Type B pancreatic cell (in vitro differentiated cells): ENCODE data around the gene C4orf50. TPM values are rescaled to one million over a fixed set of nuclear protein-coding genes. Genes with fewer than 3 reads are reported as not detected.

Source experiments
- DNase-seq: peaks from one replicate; pipeline ENCODE4 v3.0.0; 2021; ENCODE audit warnings: mixed read lengths; ENCODE audit not compliant: unreplicated experiment; ENCODE audit errors: extremely low spot score
- H3K27ac Mint-ChIP-seq: 2 replicates; pipeline ENCODE4 v1.8.0; 2021; ENCODE audit warnings: mild to moderate bottlenecking, mixed read lengths
- H3K27me3 Mint-ChIP-seq: 2 replicates; pipeline ENCODE4 v1.8.0; 2021; ENCODE audit warnings: mixed read lengths
- H3K36me3 Mint-ChIP-seq: 2 replicates; pipeline ENCODE4 v1.8.0; 2021; ENCODE audit warnings: mixed read lengths
- H3K4me1 Mint-ChIP-seq: one replicate; pipeline ENCODE4 v1.8.0; 2021; ENCODE audit warnings: mixed read lengths; ENCODE audit not compliant: unreplicated experiment
- H3K4me3 Mint-ChIP-seq: 2 replicates; pipeline ENCODE4 v1.8.0; 2021; ENCODE audit warnings: mild to moderate bottlenecking, mixed read lengths
- H3K9me3 Mint-ChIP-seq: 2 replicates; pipeline ENCODE4 v1.8.0; 2021; ENCODE audit warnings: mixed read lengths
- total RNA-seq: library from RNA; stranded (reverse); gene quantifications from 2 replicates; pipeline ENCODE4 v1.2.1, GENCODE V29; 2021; ENCODE audit warnings: low replicate concordance
- TF ChIP-seq, protein P1 (sequence below): fragments of 200-600 bp; sonication (generic); conservative IDR thresholded peaks from 2 replicates; pipeline ENCODE4 v1.5.0; 2021; ENCODE audit warnings: antibody characterized with exemption, mild to moderate bottlenecking

The C4orf50 gene
- total RNA-seq, 1 donor from 2014 or later: 0.19 TPM

DNA sequence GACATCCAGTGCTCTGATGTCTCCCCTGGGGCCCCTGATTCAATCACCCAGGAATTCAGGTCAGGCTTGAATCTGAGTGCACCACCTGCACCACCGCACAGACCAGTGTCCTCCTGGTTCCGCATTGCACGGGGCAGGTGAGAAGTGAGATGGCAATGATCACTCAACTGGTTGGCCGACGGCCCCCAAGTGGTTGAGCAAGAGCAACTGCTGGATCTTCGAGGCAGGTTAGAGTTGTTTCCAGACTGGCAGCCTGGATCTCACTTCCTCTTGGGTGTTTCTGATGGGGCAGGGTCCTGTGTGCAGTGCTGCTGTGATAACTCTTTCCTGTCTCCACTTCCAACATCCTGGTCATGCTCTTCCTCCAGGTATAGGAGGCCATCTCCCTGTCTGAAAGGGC, 50.4 kb downstream of the C4orf50 start:
- DNase-seq: no peak
- no peak overlapping the region for H3K27ac Mint-ChIP-seq
- peaks cover 35% of the 10 kb centered on the region for H3K27me3 Mint-ChIP-seq
- H3K36me3 Mint-ChIP-seq: no peaks in the 10 kb centered on the region
- H3K4me3 Mint-ChIP-seq: no peak overlapping the region
- H3K9me3 Mint-ChIP-seq: no peaks in the 10 kb centered on the region
- H3K4me1 Mint-ChIP-seq: no peaks in the 10 kb centered on the region
- TF ChIP-seq, protein P1, sequence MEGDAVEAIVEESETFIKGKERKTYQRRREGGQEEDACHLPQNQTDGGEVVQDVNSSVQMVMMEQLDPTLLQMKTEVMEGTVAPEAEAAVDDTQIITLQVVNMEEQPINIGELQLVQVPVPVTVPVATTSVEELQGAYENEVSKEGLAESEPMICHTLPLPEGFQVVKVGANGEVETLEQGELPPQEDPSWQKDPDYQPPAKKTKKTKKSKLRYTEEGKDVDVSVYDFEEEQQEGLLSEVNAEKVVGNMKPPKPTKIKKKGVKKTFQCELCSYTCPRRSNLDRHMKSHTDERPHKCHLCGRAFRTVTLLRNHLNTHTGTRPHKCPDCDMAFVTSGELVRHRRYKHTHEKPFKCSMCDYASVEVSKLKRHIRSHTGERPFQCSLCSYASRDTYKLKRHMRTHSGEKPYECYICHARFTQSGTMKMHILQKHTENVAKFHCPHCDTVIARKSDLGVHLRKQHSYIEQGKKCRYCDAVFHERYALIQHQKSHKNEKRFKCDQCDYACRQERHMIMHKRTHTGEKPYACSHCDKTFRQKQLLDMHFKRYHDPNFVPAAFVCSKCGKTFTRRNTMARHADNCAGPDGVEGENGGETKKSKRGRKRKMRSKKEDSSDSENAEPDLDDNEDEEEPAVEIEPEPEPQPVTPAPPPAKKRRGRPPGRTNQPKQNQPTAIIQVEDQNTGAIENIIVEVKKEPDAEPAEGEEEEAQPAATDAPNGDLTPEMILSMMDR: no peak

DNA sequence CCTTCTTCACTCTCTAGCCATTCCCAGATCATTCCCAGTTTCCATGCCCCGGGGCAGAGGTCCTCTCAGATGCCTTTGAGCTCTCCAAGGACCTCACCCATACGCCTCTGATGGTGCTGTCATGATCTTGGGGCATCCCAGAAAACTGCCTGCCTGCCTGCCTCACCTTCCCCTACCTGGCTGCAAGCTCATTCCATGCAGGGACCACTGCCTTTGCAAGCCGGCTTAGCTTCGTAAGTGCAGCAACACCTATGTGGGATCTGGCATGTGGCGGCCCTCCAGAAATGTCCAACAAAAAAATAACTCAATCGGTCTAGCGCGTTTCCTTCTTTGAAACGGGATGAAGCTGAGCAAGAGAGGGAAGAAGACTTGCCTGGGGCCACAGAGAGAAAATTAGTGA, 53.0 kb downstream of the C4orf50 start:
- no peak for DNase-seq

DNA sequence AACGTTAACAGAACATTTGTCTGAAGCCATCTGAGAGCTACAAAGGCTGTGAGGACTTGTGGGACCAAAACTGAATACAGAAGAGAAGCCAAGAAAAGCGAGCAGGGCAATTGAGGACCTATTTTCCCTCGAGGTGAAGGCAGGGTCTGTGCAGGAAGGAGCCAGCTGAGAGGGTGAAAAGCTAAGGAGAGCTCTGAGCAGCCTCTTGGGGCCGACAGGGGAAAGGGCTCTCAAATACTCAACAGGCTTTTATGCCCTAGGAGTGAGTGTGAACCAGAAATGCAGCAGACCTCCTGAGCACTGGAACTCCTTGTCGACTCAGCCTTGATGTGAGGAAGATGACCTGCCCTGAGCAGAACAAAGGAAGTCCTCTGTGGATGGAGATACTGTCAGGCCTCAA, 54.2 kb downstream of the C4orf50 start:
- TF ChIP-seq, protein P1: no peak
- Mint-ChIP-seq H3K36me3 (no peaks in the 10 kb centered on the region), H3K27me3 (peaks cover 47% of the 10 kb centered on the region), H3K27ac (no peak overlapping the region), H3K9me3 (no peaks in the 10 kb centered on the region), H3K4me1 (no peaks in the 10 kb centered on the region), H3K4me3 (no peak overlapping the region)
- DNase-seq: no peak

More for the DNA sequence above, 53.0 kb downstream of the C4orf50 start:
- no peak overlapping the region for H3K27ac Mint-ChIP-seq
- TF ChIP-seq, protein P1: no peak
- H3K36me3 Mint-ChIP-seq: no peaks in the 10 kb centered on the region
- H3K4me3 Mint-ChIP-seq: no peak overlapping the region
- peaks cover 45% of the 10 kb centered on the region for H3K27me3 Mint-ChIP-seq
- no peaks in the 10 kb centered on the region for H3K9me3 Mint-ChIP-seq
- no peaks in the 10 kb centered on the region for H3K4me1 Mint-ChIP-seq

DNA sequence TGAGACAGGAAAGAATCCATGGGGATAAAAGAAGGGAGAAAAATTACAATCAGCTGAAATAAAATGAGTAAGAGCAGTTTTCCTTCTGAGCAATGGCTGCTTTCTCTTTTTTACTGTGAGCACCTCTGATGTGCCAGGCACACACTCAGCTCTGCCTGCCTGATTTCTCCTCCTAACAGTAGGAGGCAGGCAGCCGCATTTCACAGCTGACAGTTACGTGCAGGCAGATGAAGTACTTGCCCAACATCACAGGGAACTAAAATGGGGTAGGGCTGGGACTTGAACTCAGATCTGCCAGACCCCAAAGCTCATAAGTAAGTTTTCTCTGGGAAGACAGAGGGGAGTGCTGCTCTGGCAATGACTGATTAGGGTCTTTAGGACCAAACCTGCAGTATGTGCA, 54.6 kb downstream of the C4orf50 start:
- Mint-ChIP-seq H3K27ac (no peak overlapping the region), H3K4me1 (no peaks in the 10 kb centered on the region), H3K9me3 (no peaks in the 10 kb centered on the region), H3K27me3 (peaks cover 50% of the 10 kb centered on the region), H3K36me3 (no peaks in the 10 kb centered on the region), H3K4me3 (no peak overlapping the region)
- DNase-seq: no peak
- TF ChIP-seq, protein P1: no peak

DNA sequence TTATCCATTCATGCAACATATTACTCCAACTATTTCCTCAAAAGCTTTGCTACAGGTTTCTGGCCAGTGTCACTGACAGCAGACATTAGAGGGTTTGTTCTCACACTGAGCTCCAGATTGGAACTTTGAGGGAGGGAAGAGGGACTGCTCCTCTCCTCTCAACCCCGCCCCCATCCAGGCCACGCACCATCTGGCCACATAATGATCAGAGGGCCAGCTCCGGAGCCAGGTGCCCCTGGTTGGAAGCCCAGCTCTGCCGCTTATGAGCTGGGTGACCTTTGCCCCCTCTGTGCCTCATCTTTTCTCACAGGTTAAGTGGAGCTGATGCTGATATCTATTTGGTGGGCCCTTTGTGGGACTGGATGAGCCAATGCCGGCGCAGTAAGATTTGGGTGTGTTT, 55.8 kb downstream of the C4orf50 start:
- no peak for DNase-seq
- TF ChIP-seq, protein P1: no peak
- Mint-ChIP-seq H3K4me3 (no peak overlapping the region), H3K4me1 (no peaks in the 10 kb centered on the region), H3K27me3 (peaks cover 48% of the 10 kb centered on the region), H3K27ac (no peak overlapping the region), H3K9me3 (no peaks in the 10 kb centered on the region), H3K36me3 (no peaks in the 10 kb centered on the region)
